Testis (tissue), 3 donors: ENCODE measurements around the gene MAST4. TPM values are rescaled to one million over a fixed set of nuclear protein-coding genes. Genes with fewer than 3 reads are reported as not detected.
A peak's percentile ranks its signal among the peaks of the same experiment; 100 is the strongest.

ENCODE experiments used
- DNase-seq: peaks from one replicate; pipeline ENCODE4 v3.0.0-alpha.2; 2019
- H3K27ac ChIP-seq, 2 donors: fragments of 200-600 bp; sonication (generic); one replicate each; pipeline ENCODE4 v1.5.1; 2019
- H3K27me3 ChIP-seq: fragments of 200-600 bp; sonication (generic); one replicate; pipeline ENCODE4 v1.5.1; 2019
- H3K36me3 ChIP-seq: fragments of 200-600 bp; sonication (generic); one replicate; pipeline ENCODE4 v1.5.1; 2017; ENCODE audit warnings: low read depth; ENCODE audit errors: missing control alignments
- H3K4me1 ChIP-seq: fragments of 200-600 bp; sonication (generic); one replicate; pipeline ENCODE4 v1.5.1; 2019
- H3K4me3 ChIP-seq, 2 donors: fragments of 200-600 bp; sonication (generic); one replicate each; pipeline ENCODE4 v1.5.1; 2017 to 2019
- H3K9me3 ChIP-seq: fragments of 200-600 bp; sonication (generic); one replicate; pipeline ENCODE4 v1.5.1; 2017
- POLR2A ChIP-seq: fragments of 450-650 bp; IDR thresholded peaks from one replicate; pipeline ENCODE4 v1.6.1; 2017; ENCODE audit warnings: antibody characterized with exemption, mild to moderate bottlenecking, moderate library complexity
- WGBS, 2 donors: methylation state at CpG; one replicate each; pipeline ENCODE4 v1.1.5; 2018; 5-methylcytosine and 5-hydroxymethylcytosine counted together
- intact Hi-C: fragments of 100-400 bp; cut with DNase I; formaldehyde crosslinking; loops from one replicate; pipeline ENCODE4 v1.15.1; 2023; ENCODE audit warnings: low total_unique reads
- polyA plus RNA-seq: library from polyadenylated mRNA; stranded (reverse); fragments of 350-450 nt; fragmentation: Illumina TruSeq; extraction: RNeasy Lipid Tissue Mini Kit (QIAGEN cat#74804); gene quantifications from one replicate; pipeline ENCODE4 v1.2.3, GENCODE V29; 2014; ENCODE audit warnings: low read depth, low replicate concordance; ENCODE audit not compliant: insufficient read depth
- total RNA-seq, 2 donors: library from RNA; depleted of rRNA; stranded (reverse); fragments of >200 nt; gene quantifications; one replicate each; pipeline ENCODE4 v1.2.3, GENCODE V29; 2016
- TF ChIP-seq, protein P1 (sequence below), 3 experiments: fragments of 450-650 bp in 2 of 3; fragments of 200-600 bp in 1 of 3; sonication (generic) in 1 of 3; IDR thresholded peaks; one replicate each; pipeline ENCODE4 v1.5.1; 2016 to 2019; ENCODE audit warnings: antibody characterized with exemption in 3 of 3, mild to moderate bottlenecking in 2 of 3, moderate library complexity in 1 of 3

The MAST4 gene
- total and polyA plus RNA-seq, 3 donors from 2014 or later, result 27.2 to 56.4 (median 51.4) TPM

DNA sequence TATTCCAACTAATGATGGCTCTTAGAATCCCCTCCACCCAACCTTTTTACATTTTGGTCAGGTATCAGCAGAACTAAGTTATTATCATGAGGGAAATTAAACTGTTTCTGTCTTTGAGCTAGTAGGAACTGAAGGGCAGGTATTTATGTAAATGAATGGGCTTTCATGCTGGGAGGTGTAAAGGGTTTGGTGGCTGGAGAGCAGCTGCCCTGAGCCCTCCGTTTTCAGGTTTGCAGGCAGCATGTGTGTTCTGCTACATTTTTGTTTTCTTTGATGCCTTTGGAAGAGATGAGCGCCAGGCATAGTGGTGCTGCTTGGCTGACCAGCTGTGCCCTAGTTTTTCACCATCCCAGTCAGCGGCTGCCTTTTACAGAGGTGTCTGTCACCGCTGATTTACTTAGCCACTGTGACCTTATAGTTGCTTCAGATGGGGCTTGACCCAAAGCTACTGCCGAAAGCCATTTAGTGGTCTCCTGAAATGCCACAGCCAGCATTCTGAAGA is 231.9 kb downstream of the MAST4 start:
- no peak overlapping the region for H3K27ac ChIP-seq
- H3K4me1 ChIP-seq, result no peaks in the 10 kb centered on the region
- H3K9me3 ChIP-seq, result no peaks in the 10 kb centered on the region
- H3K4me3 ChIP-seq, result no peak overlapping the region
- H3K27me3 ChIP-seq, result no peaks in the 10 kb centered on the region
- no peaks in the 10 kb centered on the region for H3K36me3 ChIP-seq
- intact Hi-C loops, result no loop called here
- DNase-seq, result no peak
- 29 to 54% methylated on average over 5 of the region's 5 CpGs for WGBS, 2 donors
- TF ChIP-seq, protein P1, sequence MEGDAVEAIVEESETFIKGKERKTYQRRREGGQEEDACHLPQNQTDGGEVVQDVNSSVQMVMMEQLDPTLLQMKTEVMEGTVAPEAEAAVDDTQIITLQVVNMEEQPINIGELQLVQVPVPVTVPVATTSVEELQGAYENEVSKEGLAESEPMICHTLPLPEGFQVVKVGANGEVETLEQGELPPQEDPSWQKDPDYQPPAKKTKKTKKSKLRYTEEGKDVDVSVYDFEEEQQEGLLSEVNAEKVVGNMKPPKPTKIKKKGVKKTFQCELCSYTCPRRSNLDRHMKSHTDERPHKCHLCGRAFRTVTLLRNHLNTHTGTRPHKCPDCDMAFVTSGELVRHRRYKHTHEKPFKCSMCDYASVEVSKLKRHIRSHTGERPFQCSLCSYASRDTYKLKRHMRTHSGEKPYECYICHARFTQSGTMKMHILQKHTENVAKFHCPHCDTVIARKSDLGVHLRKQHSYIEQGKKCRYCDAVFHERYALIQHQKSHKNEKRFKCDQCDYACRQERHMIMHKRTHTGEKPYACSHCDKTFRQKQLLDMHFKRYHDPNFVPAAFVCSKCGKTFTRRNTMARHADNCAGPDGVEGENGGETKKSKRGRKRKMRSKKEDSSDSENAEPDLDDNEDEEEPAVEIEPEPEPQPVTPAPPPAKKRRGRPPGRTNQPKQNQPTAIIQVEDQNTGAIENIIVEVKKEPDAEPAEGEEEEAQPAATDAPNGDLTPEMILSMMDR (IDR thresholded peaks at IDR 0.05), result no peak
- TF ChIP-seq POLR2A, result no peak

DNA sequence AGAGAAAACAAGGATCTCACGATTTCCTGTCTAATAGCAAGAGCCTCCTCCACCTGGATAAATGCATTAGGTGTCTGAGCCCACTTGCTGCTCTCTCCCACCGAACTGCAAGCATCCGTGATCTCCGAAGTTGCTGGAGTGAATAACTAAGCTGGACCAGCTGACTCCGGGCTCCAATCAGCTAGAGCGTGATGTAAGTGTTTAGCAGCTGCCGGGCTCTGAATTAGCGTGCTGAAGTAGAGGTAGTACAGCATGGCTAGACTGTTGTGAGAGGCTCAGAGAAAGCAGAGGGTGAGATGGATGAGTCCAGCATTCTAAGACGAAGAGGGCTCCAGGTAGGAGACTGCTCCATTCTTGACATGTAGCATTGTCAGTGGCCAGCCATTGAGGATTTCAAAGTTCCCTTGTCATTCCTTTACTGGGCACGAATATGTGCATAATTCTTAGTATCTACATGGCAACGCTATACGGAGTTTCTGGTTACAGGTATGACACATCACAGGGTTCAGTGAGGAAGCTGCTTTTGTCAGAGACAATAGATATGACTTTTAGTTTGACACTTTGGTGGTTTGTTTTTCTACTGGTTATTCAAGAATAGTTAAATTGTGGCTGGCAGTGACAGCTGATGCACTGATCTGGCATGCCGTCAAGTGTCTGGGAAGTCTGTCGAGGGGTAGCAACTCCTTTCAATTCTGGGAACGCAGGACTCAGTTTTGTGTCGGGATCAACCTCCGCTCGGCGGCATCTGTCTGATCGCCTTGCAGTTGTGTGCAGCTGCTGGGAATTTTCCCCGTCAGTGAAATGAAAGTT is 232.6 kb downstream of the MAST4 start:
- intact Hi-C loops, result no loop called here
- TF ChIP-seq POLR2A, result no peak
- TF ChIP-seq, protein P1 (IDR thresholded peaks at IDR 0.05), result no peak
- no peaks in the 10 kb centered on the region for H3K4me1 ChIP-seq
- no peaks in the 10 kb centered on the region for H3K36me3 ChIP-seq
- WGBS, 2 donors, result 19 to 40% methylated on average over 15 to 21 of the region's 21 CpGs
- no peaks in the 10 kb centered on the region for H3K27me3 ChIP-seq
- no peak overlapping the region for H3K27ac ChIP-seq
- H3K9me3 ChIP-seq, result no peaks in the 10 kb centered on the region
- DNase-seq, result peak; percentile 83
- no peak overlapping the region for H3K4me3 ChIP-seq

DNA sequence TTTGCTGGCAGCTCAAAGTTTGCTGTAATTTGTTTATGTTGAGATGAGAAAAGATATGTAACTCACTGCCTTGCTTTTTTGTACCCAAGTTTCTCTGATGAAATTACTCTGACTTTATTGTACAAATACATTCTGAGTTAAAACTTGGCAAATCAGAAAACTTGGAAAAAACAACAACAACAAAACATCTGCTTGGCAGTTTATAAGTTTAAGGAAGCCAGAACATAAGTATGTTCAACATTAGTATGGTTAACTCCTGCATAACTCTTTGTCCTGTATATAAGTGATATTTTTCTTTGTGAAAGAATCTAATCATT is 233.1 kb downstream of the MAST4 start:
- Histone ChIP-seq H3K27me3 (no peaks in the 10 kb centered on the region), H3K4me3 (no peak overlapping the region), H3K36me3 (no peaks in the 10 kb centered on the region), H3K9me3 (no peaks in the 10 kb centered on the region), H3K27ac (no peak overlapping the region), H3K4me1 (no peaks in the 10 kb centered on the region)
- DNase-seq, result no peak
- intact Hi-C loops, result no loop called here
- TF ChIP-seq POLR2A, result no peak
- TF ChIP-seq, protein P1 (IDR thresholded peaks at IDR 0.05), result no peak

DNA sequence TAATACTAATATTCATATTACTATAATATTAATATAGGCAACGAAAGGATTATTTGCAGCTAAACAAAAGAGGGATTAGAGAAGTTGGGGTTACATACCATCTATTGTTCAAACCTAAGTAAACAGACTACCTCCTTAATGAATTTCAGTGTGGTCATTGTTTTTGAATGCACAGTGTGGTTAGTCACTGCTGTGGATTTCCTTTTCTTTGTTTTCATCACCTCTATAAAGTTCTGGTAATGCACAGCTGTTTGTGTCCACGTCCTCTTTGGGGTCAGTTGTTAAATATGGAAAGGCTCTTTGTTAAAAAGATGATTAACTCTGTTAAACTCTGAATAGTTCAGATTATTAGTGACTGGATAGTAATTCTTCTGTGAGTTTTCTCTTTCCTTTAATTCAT is 233.6 kb downstream of the MAST4 start:
- Histone ChIP-seq H3K36me3 (no peaks in the 10 kb centered on the region), H3K27me3 (no peaks in the 10 kb centered on the region), H3K27ac (no peak overlapping the region), H3K4me3 (no peak overlapping the region), H3K4me1 (no peaks in the 10 kb centered on the region), H3K9me3 (no peaks in the 10 kb centered on the region)
- no peak for DNase-seq
- 33 to 80% methylated on average over 2 of the region's 2 CpGs for WGBS, 2 donors
- TF ChIP-seq, protein P1 (IDR thresholded peaks at IDR 0.05), result no peak
- TF ChIP-seq POLR2A, result no peak
- intact Hi-C loops, result no loop called here

DNA sequence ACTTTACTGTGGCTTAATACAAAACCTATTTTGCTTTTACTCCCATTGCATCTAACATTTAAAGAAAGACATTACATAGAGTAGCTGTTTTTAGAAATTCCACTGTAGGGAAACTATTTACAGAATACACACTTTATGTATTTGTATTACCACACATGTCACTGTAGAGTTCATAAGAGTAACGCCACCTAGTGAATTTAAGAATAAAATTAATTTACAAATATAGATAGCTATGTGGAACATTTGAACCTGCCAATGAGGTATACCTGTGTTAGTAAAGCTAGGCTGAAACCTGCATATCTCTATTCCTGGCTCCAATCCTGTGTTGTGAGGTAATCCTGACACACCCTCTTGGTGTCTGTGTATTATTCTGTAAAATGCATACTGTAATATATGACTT is 234.4 kb downstream of the MAST4 start:
- H3K4me1 ChIP-seq, result no peaks in the 10 kb centered on the region
- no peak overlapping the region for H3K4me3 ChIP-seq
- no peak for TF ChIP-seq POLR2A
- TF ChIP-seq, protein P1 (IDR thresholded peaks at IDR 0.05), result no peak
- H3K27me3 ChIP-seq, result no peaks in the 10 kb centered on the region
- H3K27ac ChIP-seq, result no peak overlapping the region
- no peak for DNase-seq
- H3K9me3 ChIP-seq, result no peaks in the 10 kb centered on the region
- intact Hi-C loops, result no loop called here
- H3K36me3 ChIP-seq, result no peaks in the 10 kb centered on the region
- WGBS, 2 donors, result 57 to 65% methylated on average over 1 of the region's 1 CpG
